SW480 (cell line): Measurements from ENCODE around the gene COL19A1.

ENCODE experiments used
- DNase-seq: peaks from one replicate; pipeline ENCODE4 v3.0.0-alpha.2; 2016; ENCODE audit warnings: low spot score

The COL19A1 gene

GRCh38 chr6:70060680-70061079 is 194.3 kb downstream of the COL19A1 start:
- no peak for DNase-seq

DNA sequence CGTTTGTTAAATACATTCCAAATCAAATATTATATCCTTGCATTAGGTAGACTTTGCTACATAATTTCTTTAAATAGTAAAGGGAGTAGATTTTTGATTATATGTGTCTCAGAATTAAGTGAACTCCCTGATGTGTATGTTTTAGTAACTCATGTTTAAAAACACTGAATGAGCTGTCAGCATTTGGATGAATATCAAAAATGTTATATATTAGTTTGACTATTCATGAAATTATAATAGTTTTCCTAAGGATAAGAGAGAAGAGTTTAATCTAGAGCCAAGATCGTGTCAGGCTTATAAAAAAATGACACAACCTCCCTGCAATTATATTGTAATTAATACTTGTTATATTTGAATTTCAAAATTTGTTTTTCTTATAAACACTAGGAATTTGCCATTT is 195.2 kb downstream of the COL19A1 start:
- DNase-seq: no peak

DNA sequence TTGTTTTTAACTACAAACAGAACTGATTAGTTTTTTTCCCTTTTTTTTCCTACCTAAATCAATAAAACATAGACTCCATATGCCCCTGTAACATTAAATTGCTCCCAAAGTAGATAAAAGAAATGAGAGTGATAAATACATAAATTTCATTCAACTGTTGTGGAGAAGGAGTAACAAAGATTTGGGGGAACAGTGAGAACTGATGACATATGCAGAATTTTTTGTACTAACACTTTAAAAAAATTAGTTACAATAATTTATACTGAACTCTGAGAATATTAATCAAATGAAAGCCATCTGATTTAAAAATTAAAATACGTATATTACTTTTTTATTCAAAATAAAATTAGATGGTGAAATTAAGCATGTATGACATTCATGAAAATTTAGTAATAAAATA is 195.7 kb downstream of the COL19A1 start:
- no peak for DNase-seq

DNA sequence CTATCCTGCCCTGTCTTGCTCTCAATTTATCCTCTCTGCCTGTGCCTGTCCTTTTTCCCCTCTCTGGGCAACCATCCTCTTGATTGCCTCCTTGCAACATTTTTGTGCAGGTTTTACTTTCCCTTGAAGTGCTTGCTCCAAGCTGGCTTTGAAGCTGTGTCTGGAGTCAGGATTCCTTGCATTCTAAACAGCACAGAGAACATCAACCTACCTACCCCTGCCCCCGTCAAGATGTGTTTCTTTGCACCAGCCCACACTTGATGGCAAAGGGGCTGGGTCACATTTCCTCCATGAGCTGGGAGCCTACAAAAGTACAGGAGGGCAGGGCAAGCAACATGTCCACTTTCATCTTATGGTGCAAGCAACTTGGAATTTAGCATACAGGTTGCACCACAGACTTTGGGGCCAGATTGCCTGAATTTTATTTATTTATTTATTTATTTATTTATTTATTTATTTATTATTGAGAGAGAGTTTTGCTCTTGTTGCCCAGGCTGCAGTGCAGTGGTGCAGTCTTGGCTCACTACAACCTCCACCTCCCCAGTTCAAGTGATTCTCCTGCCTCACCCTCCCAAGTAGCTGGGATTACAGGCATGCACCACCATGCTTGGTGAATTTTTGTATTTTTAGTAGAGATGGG is 206.3 kb downstream of the COL19A1 start:
- DNase-seq: no peak

DNA sequence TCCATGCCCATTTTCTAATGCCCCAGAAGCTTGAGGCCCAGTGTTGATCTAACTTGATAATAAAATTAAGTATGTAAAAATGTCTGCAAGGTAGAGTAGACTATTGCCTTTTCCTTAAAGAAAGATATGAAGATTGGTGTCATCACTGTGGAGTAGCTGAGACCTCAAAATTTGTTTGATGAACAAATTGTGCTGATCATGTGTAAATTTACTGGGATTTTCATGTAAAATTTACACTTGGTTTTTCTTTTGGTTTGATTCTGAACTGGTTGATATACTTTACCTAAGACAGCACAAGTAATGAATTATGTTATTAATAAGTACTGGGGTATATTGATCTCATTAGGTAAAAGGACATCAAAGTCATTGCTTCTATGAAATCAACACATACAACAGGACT is 207.3 kb downstream of the COL19A1 start:
- DNase-seq: no peak

- no peak for DNase-seq
These were observed 212.9 kb downstream of the COL19A1 start for GRCh38 chr6:70079241-70079640.

GRCh38 chr6:70080443-70081070 is 214.2 kb downstream of the COL19A1 start:
- DNase-seq: no peak

- no peak for DNase-seq
These were observed 216.5 kb downstream of the COL19A1 start for GRCh38 chr6:70082830-70083229.

- DNase-seq: no peak
These were observed 220.4 kb downstream of the COL19A1 start for GRCh38 chr6:70086806-70087205.

DNA sequence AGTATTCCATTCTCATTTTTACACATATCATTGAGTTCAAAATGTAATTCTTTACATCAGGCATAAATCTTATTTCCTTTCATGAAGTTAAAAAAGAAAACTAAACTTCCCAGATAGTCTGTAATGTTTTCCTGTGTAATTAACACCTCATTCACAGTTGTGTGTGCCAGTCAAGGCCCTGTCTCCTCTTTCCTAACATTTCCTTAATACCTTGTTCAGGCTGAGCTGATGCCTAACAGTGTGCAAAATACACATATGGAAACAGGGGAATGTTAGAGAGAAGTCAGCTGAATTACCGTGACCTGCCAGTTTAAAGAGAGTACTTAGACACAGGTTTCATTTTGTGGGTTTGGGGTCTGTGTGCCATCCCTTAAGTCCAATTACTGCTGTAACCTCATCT is 227.8 kb downstream of the COL19A1 start:
- DNase-seq: no peak

GRCh38 chr6:70099732-70100131 is 233.4 kb downstream of the COL19A1 start:
- no peak for DNase-seq

DNA sequence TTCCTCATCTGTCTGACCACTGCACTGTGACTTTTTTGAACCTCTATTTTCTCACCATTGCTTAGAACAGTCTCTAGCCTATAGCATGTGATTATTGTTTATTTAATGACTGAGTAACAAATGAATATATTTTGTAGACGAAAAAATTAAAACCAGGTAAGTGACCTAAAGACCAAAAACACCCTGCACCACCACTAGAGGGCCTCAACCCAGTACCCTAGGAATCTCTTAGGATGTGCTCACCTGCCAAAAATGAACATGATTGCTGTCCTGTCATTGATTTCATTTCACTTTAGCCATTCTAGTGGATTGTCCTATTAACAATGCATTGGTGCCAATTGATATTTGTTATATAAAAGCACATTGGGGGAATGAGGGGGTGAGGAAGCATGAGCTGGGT is 237.4 kb downstream of the COL19A1 start:
- no peak for DNase-seq

- DNase-seq: peak; percentile 18
These were observed 241.7 kb downstream of the COL19A1 start for GRCh38 chr6:70107852-70108629.

- no peak for DNase-seq
These were observed 244.0 kb downstream of the COL19A1 start for GRCh38 chr6:70110126-70111022.

GRCh38 chr6:70111737-70112136 is 245.4 kb downstream of the COL19A1 start:
- no peak for DNase-seq

- DNase-seq: no peak
These were observed 246.4 kb downstream of the COL19A1 start for GRCh38 chr6:70112716-70113115.

GRCh38 chr6:70113171-70113570 is 246.8 kb downstream of the COL19A1 start:
- no peak for DNase-seq

DNA sequence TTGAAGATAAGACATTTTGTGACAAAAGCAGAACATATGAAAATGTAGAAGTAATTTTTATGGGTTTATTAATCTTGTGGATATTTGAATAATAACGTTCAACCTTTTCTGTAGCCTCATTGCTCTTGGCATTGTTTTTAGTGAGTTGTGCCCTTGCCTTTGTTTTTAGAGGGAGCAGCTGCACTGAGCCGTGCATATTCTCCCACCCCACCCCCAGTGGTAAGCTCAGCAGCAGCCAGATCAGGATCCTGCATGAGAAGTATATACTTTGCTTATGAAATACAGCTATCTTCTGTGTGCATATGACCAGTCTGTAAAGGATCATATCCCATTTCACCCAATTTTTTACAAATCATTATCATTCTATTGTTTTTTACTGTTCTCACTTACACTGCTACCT is 252.3 kb downstream of the COL19A1 start:
- DNase-seq: no peak

- DNase-seq: no peak
These were observed 253.0 kb downstream of the COL19A1 start for GRCh38 chr6:70119218-70119835.

- DNase-seq: no peak
These were observed 258.1 kb downstream of the COL19A1 start for GRCh38 chr6:70124443-70124842.

- no peak for DNase-seq
These were observed 258.7 kb downstream of the COL19A1 start for GRCh38 chr6:70124882-70125545.
